Stimulated activated CD4-positive, alpha-beta T cell treated with anti-CD3 and anti-CD28 coated beads, Interleukin-15, amount 100 ng/mL, for 1 hour (primary cell): Measurements from ENCODE around the gene ARRB1.
"Not testable (repeated sequence)": the region's sequence is repeated elsewhere in the genome, so short reads cannot be mapped to it uniquely, and the experiment has no call there.

Source experiments
- DNase-seq, 2 donors: peaks; one replicate each; pipeline ENCODE4 v3.0.0-alpha.2; 2020; ENCODE audit warnings: low read depth in 1 of 2, low spot score in 1 of 2

ARRB1 gene

GRCh38 chr11:75371949-75372876 is 20.8 kb upstream of the ARRB1 start:
- no peak for DNase-seq

GRCh38 chr11:75369560-75370255 is 18.2 kb upstream of the ARRB1 start:
- DNase-seq: no peak

- DNase-seq: not testable (repeated sequence)
These were observed 15.4 kb upstream of the ARRB1 start for GRCh38 chr11:75366826-75367225.

- no peak for DNase-seq
These were observed 14.3 kb upstream of the ARRB1 start for GRCh38 chr11:75365711-75366181.

- DNase-seq: not testable (repeated sequence)
These were observed 10.8 kb upstream of the ARRB1 start for GRCh38 chr11:75362285-75362684.

- DNase-seq: no peak
These were observed 5.2 kb upstream of the ARRB1 start for GRCh38 chr11:75356613-75357012.

- DNase-seq: no peak
These were observed 3.6 kb upstream of the ARRB1 start for GRCh38 chr11:75355051-75355450.

- DNase-seq: no peak
These were observed 1.2 kb upstream of the ARRB1 start for GRCh38 chr11:75352588-75353206.

- peak; percentile 27 to 38 for DNase-seq
These were observed 528 bp upstream of the ARRB1 start for GRCh38 chr11:75351791-75352587.

- DNase-seq: peak in 1 of 2 donors; percentile 29
These were observed 519 bp downstream of the ARRB1 start for GRCh38 chr11:75350743-75351540.

- DNase-seq: no peak
These were observed 1.2 kb downstream of the ARRB1 start for GRCh38 chr11:75350122-75350742.

GRCh38 chr11:75349521-75350116 is 1.8 kb downstream of the ARRB1 start:
- no peak for DNase-seq

- DNase-seq: no peak
These were observed 3.5 kb downstream of the ARRB1 start for GRCh38 chr11:75347781-75348566.

- no peak for DNase-seq
These were observed 4.4 kb downstream of the ARRB1 start for GRCh38 chr11:75346912-75347647.

- no peak for DNase-seq
These were observed 5.2 kb downstream of the ARRB1 start for GRCh38 chr11:75346296-75346695.

GRCh38 chr11:75345455-75346160 is 5.9 kb downstream of the ARRB1 start:
- no peak for DNase-seq
